22Rv1 (cell line): ENCODE data around the gene FNIP1.

Experiments
- H3K27ac ChIP-seq: fragments of 450-650 bp; 2 replicates; pipeline ENCODE4 v1.5.1; 2017
- ZFX ChIP-seq: fragments of 450-650 bp; IDR thresholded peaks from 2 replicates; pipeline ENCODE4 v1.6.1; 2017; ENCODE audit warnings: antibody characterized with exemption, borderline replicate concordance
- TF ChIP-seq, protein P1 (sequence below): fragments of 450-650 bp; IDR thresholded peaks from 2 replicates; pipeline ENCODE4 v1.5.1; 2017; ENCODE audit warnings: mild to moderate bottlenecking

The FNIP1 gene

DNA sequence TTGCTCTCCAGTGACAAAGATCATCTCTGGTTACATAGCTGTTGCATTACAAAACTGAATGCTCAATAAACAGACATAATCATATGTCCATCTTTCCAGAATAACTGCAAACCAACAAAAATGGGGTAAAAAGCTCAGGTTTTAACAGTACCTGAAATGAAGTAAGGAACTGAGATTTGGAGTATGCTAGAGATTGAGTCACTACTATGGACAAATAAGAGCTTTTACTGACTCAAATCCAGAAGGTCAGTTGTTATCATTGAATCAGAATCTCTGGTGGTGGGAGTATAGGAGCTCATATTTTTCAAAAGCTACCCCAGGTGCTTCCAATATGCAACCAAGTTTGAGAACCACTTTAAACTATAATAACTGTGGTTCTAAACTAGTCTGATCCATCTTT lies 157.7 kb downstream of the FNIP1 start:
- TF ChIP-seq, protein P1, sequence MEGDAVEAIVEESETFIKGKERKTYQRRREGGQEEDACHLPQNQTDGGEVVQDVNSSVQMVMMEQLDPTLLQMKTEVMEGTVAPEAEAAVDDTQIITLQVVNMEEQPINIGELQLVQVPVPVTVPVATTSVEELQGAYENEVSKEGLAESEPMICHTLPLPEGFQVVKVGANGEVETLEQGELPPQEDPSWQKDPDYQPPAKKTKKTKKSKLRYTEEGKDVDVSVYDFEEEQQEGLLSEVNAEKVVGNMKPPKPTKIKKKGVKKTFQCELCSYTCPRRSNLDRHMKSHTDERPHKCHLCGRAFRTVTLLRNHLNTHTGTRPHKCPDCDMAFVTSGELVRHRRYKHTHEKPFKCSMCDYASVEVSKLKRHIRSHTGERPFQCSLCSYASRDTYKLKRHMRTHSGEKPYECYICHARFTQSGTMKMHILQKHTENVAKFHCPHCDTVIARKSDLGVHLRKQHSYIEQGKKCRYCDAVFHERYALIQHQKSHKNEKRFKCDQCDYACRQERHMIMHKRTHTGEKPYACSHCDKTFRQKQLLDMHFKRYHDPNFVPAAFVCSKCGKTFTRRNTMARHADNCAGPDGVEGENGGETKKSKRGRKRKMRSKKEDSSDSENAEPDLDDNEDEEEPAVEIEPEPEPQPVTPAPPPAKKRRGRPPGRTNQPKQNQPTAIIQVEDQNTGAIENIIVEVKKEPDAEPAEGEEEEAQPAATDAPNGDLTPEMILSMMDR: no peak
- no peak for TF ChIP-seq ZFX
- H3K27ac ChIP-seq: no peak overlapping the region

DNA sequence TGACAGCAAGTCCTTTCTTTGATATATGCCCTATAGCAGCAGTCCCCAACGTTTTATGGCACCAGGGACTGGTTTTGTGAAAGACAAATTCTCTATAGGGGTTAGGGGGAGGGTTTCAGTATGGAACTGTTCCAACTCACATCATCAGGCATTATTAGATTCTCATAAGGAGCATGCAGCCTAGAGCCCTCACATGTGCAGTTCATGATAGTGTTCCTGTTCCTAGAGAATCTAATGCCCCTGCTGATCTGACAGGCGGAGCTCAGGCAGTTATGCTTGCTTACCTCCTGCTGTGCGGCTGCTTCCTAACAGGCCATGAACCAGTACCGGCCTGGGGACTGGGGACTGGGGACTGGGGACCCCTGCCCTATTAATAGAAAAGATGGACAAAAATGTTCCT lies 159.1 kb downstream of the FNIP1 start:
- TF ChIP-seq, protein P1: no peak
- no peak for TF ChIP-seq ZFX
- peak overlapping the region; percentile 100 for H3K27ac ChIP-seq

DNA sequence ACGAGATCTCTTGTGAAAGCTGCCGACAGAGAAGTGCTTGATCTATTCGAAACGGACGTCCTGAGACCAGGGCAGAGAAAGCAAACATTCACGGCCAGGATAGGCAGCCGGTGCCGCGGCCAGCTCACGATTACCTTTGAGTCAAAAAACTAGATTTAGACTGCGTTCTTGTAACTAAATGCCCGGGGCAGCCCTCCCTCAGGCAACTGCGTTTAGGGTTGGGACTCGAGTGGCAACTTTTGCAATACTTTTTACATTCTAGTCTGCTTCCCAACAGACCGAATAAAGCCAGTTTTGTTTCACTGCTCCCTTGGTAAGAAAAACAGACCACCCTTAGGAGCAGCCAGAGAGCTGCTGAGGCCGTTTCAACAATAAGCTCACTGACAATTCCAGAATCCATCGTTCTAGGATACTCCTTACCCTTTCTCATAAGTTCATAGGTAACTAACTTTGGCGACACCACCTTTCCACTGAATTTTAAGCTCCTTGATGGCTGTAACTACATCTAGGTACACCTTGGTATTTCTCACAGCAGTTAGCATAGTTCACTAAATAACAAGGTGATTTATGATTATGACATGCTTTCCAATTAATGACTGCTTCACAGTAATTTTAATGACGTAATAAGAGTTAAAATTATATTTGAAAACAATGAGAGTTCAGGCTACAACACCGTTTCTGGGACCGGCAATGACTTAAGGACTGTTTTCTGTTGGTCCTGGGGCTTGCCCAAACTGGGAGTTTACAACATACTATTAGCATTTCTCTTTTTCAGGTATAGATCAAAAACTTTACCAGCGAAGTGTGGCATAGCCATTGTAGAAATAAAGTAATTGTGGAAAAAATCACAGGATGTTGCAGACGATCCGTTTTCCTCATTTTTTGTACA lies 160.9 kb downstream of the FNIP1 start:
- no peak for TF ChIP-seq ZFX
- H3K27ac ChIP-seq: peak overlapping the region; percentile 100

DNA sequence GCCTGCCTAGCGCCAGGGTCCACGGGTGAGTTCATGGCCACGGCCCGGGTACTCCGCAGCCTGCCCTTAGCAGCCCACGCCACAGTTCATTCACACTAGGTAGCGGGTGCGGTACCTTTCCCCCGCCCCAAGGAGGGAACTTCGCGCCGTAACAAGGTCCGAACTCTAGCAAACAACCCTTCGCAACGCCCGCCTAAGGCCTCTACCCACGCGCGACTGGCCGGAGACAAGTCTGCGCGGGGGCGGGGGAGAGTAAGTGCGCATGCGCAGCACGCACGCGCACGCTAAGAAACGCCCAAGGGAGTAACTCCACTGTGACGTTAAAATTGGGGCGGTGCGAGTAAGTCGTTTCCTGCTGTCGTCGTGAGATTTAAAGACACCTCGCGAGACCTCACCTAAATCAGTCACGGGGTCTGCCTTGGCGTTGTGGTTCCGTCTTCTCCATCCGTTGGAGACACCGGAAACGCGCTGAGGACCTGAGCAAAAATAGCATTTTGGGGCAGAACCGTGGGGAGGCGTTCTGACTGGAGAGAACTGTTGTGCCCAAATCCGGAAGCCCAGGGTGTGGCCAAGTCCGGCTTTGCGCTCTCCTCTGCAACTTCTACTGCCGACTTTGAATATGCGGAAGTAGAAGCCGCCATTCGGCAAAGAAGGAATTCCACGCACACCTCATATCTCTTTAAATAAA lies 161.7 kb downstream of the FNIP1 start, which contains the start of gene RAPGEF6:
Gene RAPGEF6, minus strand, starts transcription at position 234 of the 688 bp plus-strand sequence. Its CDS starts 199 bp downstream, at position 35.
- TF ChIP-seq, protein P1: no peak
- no peak for TF ChIP-seq ZFX
- H3K27ac ChIP-seq: peak within 1 kb of the TSS; percentile 100

DNA sequence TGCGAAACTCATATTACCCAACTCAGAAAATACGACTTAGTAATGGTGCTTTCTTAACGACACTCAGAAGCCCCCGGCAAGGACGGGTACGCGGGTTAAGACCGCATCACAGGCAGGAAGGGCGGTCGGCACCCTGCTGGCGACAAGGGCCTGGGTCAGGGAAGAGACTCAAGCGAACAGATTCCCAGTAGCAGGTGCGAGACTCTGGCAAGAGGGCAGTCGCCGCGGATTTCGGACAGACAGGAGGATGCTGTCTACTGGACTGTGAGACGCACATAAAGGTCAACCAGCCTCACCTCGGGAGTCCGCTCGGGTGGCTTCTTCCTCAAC lies 162.2 kb downstream of the FNIP1 start:
- peak overlapping the region; percentile 100 for H3K27ac ChIP-seq
- TF ChIP-seq ZFX: no peak
- TF ChIP-seq, protein P1: no peak

DNA sequence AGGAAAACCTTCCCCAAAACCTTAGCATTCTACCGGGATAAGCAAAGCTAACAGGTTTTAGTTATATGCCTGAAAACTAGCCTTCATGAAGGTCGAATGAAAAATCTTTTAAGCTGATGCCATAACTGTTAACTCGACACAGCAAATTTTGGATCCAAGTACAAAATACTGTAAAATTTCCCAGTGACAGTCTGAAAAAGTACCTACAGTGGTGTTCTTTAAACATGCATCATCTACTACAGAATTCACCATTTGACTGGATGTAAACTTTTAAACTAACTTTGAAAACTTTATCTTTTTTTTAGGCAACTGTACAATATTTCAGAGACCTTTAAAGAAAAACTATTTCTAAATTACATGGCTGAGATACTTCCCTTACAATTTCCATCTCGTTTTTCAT lies 162.6 kb downstream of the FNIP1 start:
- TF ChIP-seq ZFX: no peak
- TF ChIP-seq, protein P1: no peak
- H3K27ac ChIP-seq: peak overlapping the region; percentile 100

DNA sequence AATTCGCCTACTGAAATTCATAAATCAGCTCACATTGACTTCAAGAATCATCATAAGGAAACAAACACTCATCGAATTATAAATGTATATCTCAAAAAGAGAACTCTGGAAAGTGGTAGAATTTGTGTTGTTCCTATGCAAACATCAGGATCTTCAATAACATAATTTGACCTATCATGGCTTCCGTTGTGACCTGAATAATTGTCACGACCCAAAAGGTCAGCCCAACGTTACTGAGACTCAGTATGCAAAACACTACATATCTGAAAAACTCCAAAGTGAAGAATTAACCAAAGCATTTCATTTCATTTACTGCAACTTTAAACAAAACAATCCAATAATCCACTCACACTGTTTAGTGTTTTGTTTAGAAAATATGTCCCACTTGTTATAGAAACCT lies 163.0 kb downstream of the FNIP1 start:
- TF ChIP-seq, protein P1: no peak
- TF ChIP-seq ZFX: no peak
- peak overlapping the region; percentile 100 for H3K27ac ChIP-seq
